GM21786 (cell line): ENCODE results near the gene PHLPP2.
"Not testable (repeated sequence)": the region's sequence is repeated elsewhere in the genome, so short reads cannot be mapped to it uniquely, and the experiment has no call there.

Experiments
- ATAC-seq: cut with Tn5 transposase; IDR thresholded peaks from one replicate; pipeline ENCODE4 v1.9.1; 2021; ENCODE audit not compliant: unreplicated experiment

PHLPP2 gene

GRCh38 chr16:71721066-71721740, 3.3 kb downstream of the PHLPP2 start:
- no peak for ATAC-seq

- no peak for ATAC-seq
Measured at GRCh38 chr16:71712501-71712900, 12.0 kb downstream of the PHLPP2 start.

- no peak for ATAC-seq
Measured at GRCh38 chr16:71711789-71712188, 12.7 kb downstream of the PHLPP2 start.

- ATAC-seq: no peak
Measured at GRCh38 chr16:71709229-71709781, 15.2 kb downstream of the PHLPP2 start.

GRCh38 chr16:71708696-71709095, 15.8 kb downstream of the PHLPP2 start:
- no peak for ATAC-seq

GRCh38 chr16:71707199-71707598, 17.3 kb downstream of the PHLPP2 start:
- ATAC-seq: no peak

GRCh38 chr16:71706046-71706445, 18.5 kb downstream of the PHLPP2 start:
- no peak for ATAC-seq

- ATAC-seq: no peak
Measured at GRCh38 chr16:71703333-71703732, 21.2 kb downstream of the PHLPP2 start.

- ATAC-seq: no peak
Measured at GRCh38 chr16:71700831-71701230, 23.7 kb downstream of the PHLPP2 start.

GRCh38 chr16:71698491-71698890, 26.0 kb downstream of the PHLPP2 start:
- ATAC-seq: no peak

- no peak for ATAC-seq
Measured at GRCh38 chr16:71693164-71693563, 31.3 kb downstream of the PHLPP2 start.

GRCh38 chr16:71689901-71690300, 34.6 kb downstream of the PHLPP2 start:
- ATAC-seq: no peak

GRCh38 chr16:71687861-71688260, 36.6 kb downstream of the PHLPP2 start:
- ATAC-seq: no peak

- ATAC-seq: not testable (repeated sequence)
Measured at GRCh38 chr16:71684280-71684679, 40.2 kb downstream of the PHLPP2 start.

- ATAC-seq: no peak
Measured at GRCh38 chr16:71681360-71681759, 43.1 kb downstream of the PHLPP2 start.

GRCh38 chr16:71676236-71676635, 48.3 kb downstream of the PHLPP2 start:
- ATAC-seq: no peak

- ATAC-seq: no peak
Measured at GRCh38 chr16:71675380-71675779, 49.1 kb downstream of the PHLPP2 start.

GRCh38 chr16:71674229-71674628, 50.3 kb downstream of the PHLPP2 start:
- ATAC-seq: no peak

GRCh38 chr16:71673582-71673973, 50.9 kb downstream of the PHLPP2 start:
- ATAC-seq: no peak

- no peak for ATAC-seq
Measured at GRCh38 chr16:71672803-71673581, 51.5 kb downstream of the PHLPP2 start.

GRCh38 chr16:71672125-71672524, 52.4 kb downstream of the PHLPP2 start:
- no peak for ATAC-seq

- ATAC-seq: no peak
Measured at GRCh38 chr16:71671165-71671564, 53.3 kb downstream of the PHLPP2 start.
